GM12878 (cell line): Measurements from ENCODE around the gene SCYL1. TPM values are rescaled to one million over a fixed set of nuclear protein-coding genes. Genes with fewer than 3 reads are reported as not detected.

Experiments
- ATAC-seq: fragments of 200-7000 bp; cut with Tn5 transposase; 3 replicates; pipeline ENCODE4 v1.9.1; 2020; ENCODE audit warnings: mild to moderate bottlenecking, moderate library complexity
- BruUV-seq: library from RNA; stranded (reverse); fragments of 400-500 nt; replicated peaks from 2 replicates; lab custom pipeline; 2021; lab: Mats Ljungman, UMichigan
- CTCF ChIA-PET: fragments of 300-600 bp; sonication (Branson Sonifier 250); formaldehyde crosslinking; extraction: SDS; loops from one replicate; lab custom pipeline; 2021; ENCODE audit warnings: inconsistent platforms; lab: Yijun Ruan, JAX
- POLR2A ChIA-PET: fragments of 350-600 bp; formaldehyde crosslinking; extraction: SDS; loops from one replicate; lab custom pipeline; 2021; ENCODE audit warnings: inconsistent platforms; lab: Charles Lee
- RAD21 ChIA-PET: fragments of 300-600 bp; sonication (Branson Sonifier 250); formaldehyde crosslinking; loops from one replicate; lab custom pipeline; 2023; ENCODE audit warnings: antibody characterized with exemption; ENCODE audit not compliant: unreplicated experiment; lab: Charles Lee
- SMC1A ChIA-PET: fragments of 300-600 bp; sonication (Branson Sonifier 250); formaldehyde crosslinking; loops from one replicate; lab custom pipeline; 2023; ENCODE audit not compliant: unreplicated experiment, uncharacterized antibody; lab: Charles Lee
- DNase-seq: peaks from one replicate; pipeline ENCODE4 v3.0.0-alpha.2; 2011; ENCODE audit warnings: low read depth, low spot score
- FAIRE-seq: peaks from 3 replicates; lab custom pipeline; 2011; peaks lifted over from hg19 to GRCh38; lab: Jason Lieb, UNC
- H2AFZ ChIP-seq: 2 replicates; pipeline ENCODE4 v1.6.0; 2011; ENCODE audit warnings: low read depth, low read length, control low read depth; ENCODE audit not compliant: control insufficient read depth
- H3K27ac ChIP-seq: 2 replicates; pipeline ENCODE4 v1.5.1; 2011; ENCODE audit warnings: control low read depth; ENCODE audit not compliant: control insufficient read depth, insufficient read depth
- H3K27me3 ChIP-seq, 2 experiments: replicated peaks in 1 of 2; 2 replicates each; pipeline versions ENCODE4 v1.6.0 to v1.6.1; 2011; ENCODE audit warnings: low read length in 1 of 2; ENCODE audit not compliant: control insufficient read depth in 2 of 2, insufficient read depth in 2 of 2
- H3K36me3 ChIP-seq, 2 experiments: 2 replicates each; pipeline ENCODE4 v1.5.1; 2011; ENCODE audit warnings: low read length in 1 of 2; ENCODE audit not compliant: control insufficient read depth in 2 of 2, insufficient read depth in 2 of 2
- H3K4me1 ChIP-seq: 2 replicates; pipeline ENCODE4 v1.6.1; 2011; ENCODE audit warnings: mild to moderate bottlenecking, low read length, moderate library complexity, mixed read lengths; ENCODE audit not compliant: control insufficient read depth, insufficient read depth
- H3K4me2 ChIP-seq: 2 replicates; pipeline ENCODE4 v1.6.0; 2011; ENCODE audit warnings: control low read depth; ENCODE audit not compliant: control insufficient read depth, insufficient read depth
- H3K4me3 ChIP-seq: fragments of 200-600 bp; sonication (generic); 2 replicates; pipeline ENCODE4 v1.5.1; 2016
- H3K79me2 ChIP-seq: 2 replicates; pipeline ENCODE4 v1.6.0; 2011; ENCODE audit warnings: low read length; ENCODE audit not compliant: control insufficient read depth, insufficient read depth
- H3K9ac ChIP-seq: 2 replicates; pipeline ENCODE4 v1.8.0; 2011; ENCODE audit warnings: low read length, control low read depth, mixed read lengths; ENCODE audit not compliant: control insufficient read depth, insufficient read depth
- H3K9me3 ChIP-seq: replicated peaks from 3 replicates; pipeline ENCODE4 v1.5.1; 2011; ENCODE audit warnings: mild to moderate bottlenecking, low read length; ENCODE audit not compliant: control insufficient read depth, insufficient read depth
- H4K20me1 ChIP-seq: 2 replicates; pipeline ENCODE4 v1.6.0; 2011; ENCODE audit not compliant: control insufficient read depth, insufficient read depth
- BRCA1 ChIP-seq: IDR thresholded peaks from 2 replicates; pipeline ENCODE4 v1.6.1; 2011; ENCODE audit warnings: low read depth, low read length, improper control_type of control experiment
- CBFB ChIP-seq: IDR thresholded peaks from 2 replicates; pipeline ENCODE4 v1.6.1; 2016; ENCODE audit warnings: antibody characterized with exemption, low read depth
- EP300 ChIP-seq, 2 experiments: fragments of 150-350 bp in 1 of 2; IDR thresholded peaks; 2 replicates each; pipeline ENCODE4 v1.6.1; 2011 to 2012; ENCODE audit warnings: low read depth in 2 of 2, low read length in 2 of 2, borderline replicate concordance in 1 of 2, improper control_type of control experiment in 1 of 2, inconsistent platforms in 1 of 2; ENCODE audit not compliant: control insufficient read depth in 1 of 2
- IRF4 ChIP-seq: IDR thresholded peaks from 2 replicates; pipeline ENCODE4 v1.6.1; 2011; ENCODE audit warnings: low read depth, low read length
- JUNB ChIP-seq: IDR thresholded peaks from 2 replicates; pipeline ENCODE4 v1.6.1; 2016; ENCODE audit warnings: antibody characterized with exemption, mild to moderate bottlenecking
- KAT2A ChIP-seq: conservative IDR thresholded peaks from 2 replicates; pipeline ENCODE4 v1.6.1; 2011; ENCODE audit warnings: low read depth, low read length; ENCODE audit not compliant: control insufficient read depth
- LARP7 ChIP-seq: fragments of 450-650 bp; IDR thresholded peaks from 2 replicates; pipeline ENCODE4 v1.6.1; 2017; ENCODE audit warnings: mild to moderate bottlenecking
- MTA2 ChIP-seq: fragments of 450-650 bp; IDR thresholded peaks from 2 replicates; pipeline ENCODE4 v1.6.1; 2016; ENCODE audit warnings: low read depth, mild to moderate bottlenecking, moderate library complexity
- NKRF ChIP-seq: fragments of 450-650 bp; conservative IDR thresholded peaks from 2 replicates; pipeline ENCODE4 v1.6.1; 2017; ENCODE audit warnings: mild to moderate bottlenecking, moderate library complexity
- PAX5 ChIP-seq: IDR thresholded peaks from 2 replicates; pipeline ENCODE4 v1.6.1; 2011; ENCODE audit warnings: low read depth, low read length, borderline replicate concordance
- POLR2A ChIP-seq: IDR thresholded peaks from 2 replicates; pipeline ENCODE4 v1.6.1; 2011; ENCODE audit warnings: low read depth, mild to moderate bottlenecking, low read length
- POLR2AphosphoS5 ChIP-seq: IDR thresholded peaks from 2 replicates; pipeline ENCODE4 v1.6.1; 2011; ENCODE audit warnings: mild to moderate bottlenecking, low read length, inconsistent platforms
- RUNX3 ChIP-seq: IDR thresholded peaks from 2 replicates; pipeline ENCODE4 v1.6.1; 2012; ENCODE audit warnings: low read length, inconsistent platforms
- SMC3 ChIP-seq: IDR thresholded peaks from 2 replicates; pipeline ENCODE4 v1.6.1; 2011; ENCODE audit warnings: low read length, improper control_type of control experiment, borderline replicate concordance
- SUZ12 ChIP-seq: fragments of 200-600 bp; sonication (generic); IDR thresholded peaks from one replicate; pipeline ENCODE4 v1.6.1; 2018; ENCODE audit warnings: antibody characterized with exemption, mild to moderate bottlenecking; ENCODE audit not compliant: unreplicated experiment
- TCF7 ChIP-seq: IDR thresholded peaks from 2 replicates; pipeline ENCODE4 v1.6.1; 2014; ENCODE audit warnings: antibody characterized with exemption, borderline replicate concordance
- ZSCAN29 ChIP-seq: fragments of 450-650 bp; IDR thresholded peaks from 2 replicates; pipeline ENCODE4 v1.6.1; 2017; ENCODE audit warnings: mild to moderate bottlenecking, moderate library complexity
- WGBS: methylation state at CpG from one replicate; pipeline ENCODE4 v1.1.6; 2016; ENCODE audit warnings: low lambda C conversion rate; ENCODE audit not compliant: insufficient replicate concordance, insufficient coverage; ENCODE audit errors: missing lambda C conversion rate; 5-methylcytosine and 5-hydroxymethylcytosine counted together
- in situ Hi-C: fragments of 300-500 bp; cut with MboI; formaldehyde crosslinking; loops from 9 replicates; pipeline ENCODE4 v1.14.3; 2018; ENCODE audit warnings: mixed read lengths
- intact Hi-C: fragments of 100-400 bp; cut with micrococcal nuclease; formaldehyde crosslinking; loops from one replicate; pipeline ENCODE4 v1.14.2; 2022; ENCODE audit not compliant: unreplicated experiment
- polyA plus RNA-seq, 11 experiments: library from polyadenylated mRNA; depleted of rRNA in 4 of 11; unstranded in 6 of 11; stranded (reverse) in 5 of 11; fragments of >200 nt; fragmentation: Nextera tagmentation in 4 of 11; fragmentation: Illumina TruSeq in 1 of 11; extraction: Ambion mirVana in 4 of 11; extraction: Trizol in 1 of 11; gene quantifications; 1 replicate in 1 of 11; 2 replicates in 10 of 11; pipeline versions ENCODE4 v1.2.1 to v1.2.3, GENCODE V29; 2011 to 2016; ENCODE audit warnings: inconsistent platforms in 2 of 11, missing spikeins in 2 of 11, low read depth in 1 of 11
- total RNA-seq, 4 experiments: library from RNA; depleted of rRNA in 3 of 4; stranded (reverse); fragments of >200 nt in 3 of 4; fragmentation: Illumina TruSeq in 1 of 4; extraction: Trizol in 1 of 4; gene quantifications; 2 replicates each; pipeline versions ENCODE4 v1.2.1 to v1.2.3, GENCODE V29; 2013 to 2021
- TF ChIP-seq, protein P1 (sequence below): fragments of 450-650 bp; IDR thresholded peaks from 2 replicates; pipeline ENCODE4 v1.6.1; 2018; ENCODE audit warnings: mild to moderate bottlenecking, low read depth, moderate library complexity; ENCODE audit not compliant: partially characterized antibody
- TF ChIP-seq, protein P2 (sequence below): IDR thresholded peaks from 2 replicates; pipeline ENCODE4 v1.6.1; 2011; ENCODE audit warnings: mild to moderate bottlenecking, low read depth, low read length, moderate library complexity; ENCODE audit not compliant: insufficient replicate concordance

SCYL1 gene
- total and polyA plus RNA-seq, 10 of the 15 experiments (the other 5 are each of a cell fraction or from before 2014, with no cell fraction given) = 0.80 to 82.7 (median 51.2) TPM

DNA sequence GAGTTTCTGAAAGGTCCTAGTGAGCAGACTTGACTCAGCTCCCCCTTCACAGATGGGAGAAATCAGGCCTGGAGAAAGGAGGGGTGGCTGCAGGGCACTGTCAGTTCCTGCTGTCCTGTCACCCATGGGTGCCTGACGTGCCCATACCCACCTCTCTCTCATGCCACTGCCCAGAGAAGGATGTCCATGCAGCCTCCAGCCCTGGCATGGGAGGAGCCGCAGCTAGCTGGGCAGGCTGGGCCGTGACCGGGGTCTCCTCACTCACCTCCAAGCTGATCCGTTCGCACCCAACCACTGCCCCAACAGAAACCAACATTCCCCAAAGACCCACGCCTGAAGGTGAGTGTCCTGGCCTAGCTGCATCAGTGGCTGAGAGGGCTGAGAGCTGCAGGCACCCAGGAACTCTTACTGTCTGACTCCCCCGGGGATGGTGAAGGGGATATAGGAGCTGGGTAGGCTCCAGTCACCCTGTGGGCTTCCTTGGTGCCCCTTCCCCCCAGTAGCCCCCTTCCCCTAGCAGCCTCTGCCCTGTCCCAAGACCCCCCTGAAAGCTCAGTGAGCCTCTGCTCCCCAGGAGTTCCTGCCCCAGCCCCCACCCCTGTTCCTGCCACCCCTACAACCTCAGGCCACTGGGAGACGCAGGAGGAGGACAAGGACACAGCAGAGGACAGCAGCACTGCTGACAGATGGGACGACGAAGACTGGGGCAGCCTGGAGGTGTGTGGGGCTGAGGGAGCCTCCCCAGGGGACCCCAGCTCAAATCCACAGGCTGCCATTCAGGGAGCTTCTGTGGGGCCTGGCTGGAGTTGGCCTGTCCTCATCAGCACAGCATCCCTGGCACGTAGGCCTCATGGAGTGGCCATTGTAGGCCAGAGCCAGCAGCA lies 11.8 kb downstream of the SCYL1 start (continued):
- TF ChIP-seq SMC3 (no peak), MTA2 (no peak), JUNB (no peak), TCF7 (no peak), NKRF (no peak)

DNA sequence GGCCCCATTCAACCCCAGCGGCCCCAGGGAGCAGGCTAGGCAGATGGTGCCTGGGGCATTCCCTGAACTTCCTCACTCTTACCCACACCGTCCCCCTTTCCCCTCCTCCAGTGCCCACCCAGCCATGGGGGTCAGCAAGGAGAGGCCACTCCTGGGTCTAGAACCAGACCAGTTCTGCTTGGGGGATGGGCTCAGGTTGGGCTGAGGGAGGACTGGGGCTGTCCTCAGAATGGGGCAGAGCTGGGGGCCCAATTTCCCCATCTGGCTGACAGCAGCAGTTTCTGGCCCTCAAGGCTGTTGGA lies 12.4 kb downstream of the SCYL1 start:
- no peak for ATAC-seq
- Histone ChIP-seq H3K4me1 (peaks cover 6% of the 10 kb centered on the region), H3K4me3 (no peak overlapping the region), H3K36me3 (peaks cover 8 to 9% of the 10 kb centered on the region in 2 experiments; a peak in 3 of 4 replicates), H3K4me2 (no peak overlapping the region), H3K9ac (no peak overlapping the region), H4K20me1 (no peaks in the 10 kb centered on the region), H3K9me3 (no peaks in the 10 kb centered on the region), H3K27ac (no peak overlapping the region), H3K79me2 (no peaks in the 10 kb centered on the region), H2AFZ (no peak overlapping the region), H3K27me3 (no peaks in the 10 kb centered on the region)
- FAIRE-seq = no peak
- ChIA-PET RAD21 (interaction anchor here (0.6 kb wide), 1 partner anchor 15 kb away, joined by 3 read pairs; no protein-coding TSS in a partner anchor), SMC1A (no interaction called here), CTCF (no interaction called here), POLR2A (no interaction called here)
- DNase-seq = no peak
- in situ Hi-C loops = no loop called here
- intact Hi-C loops = no loop called here
- no TSS peak for BruUV-seq
- WGBS = 87% methylated on average over 2 of the region's 2 CpGs
- TF ChIP-seq PAX5 (no peak), EP300 (IDR thresholded peaks at IDR 0.05; ENCODE audit: borderline replicate concordance in 1 of 2, control insufficient read depth in 1 of 2, low read depth in 2 of 2, low read length in 2 of 2) (no peak), CBFB (no peak), SUZ12 (no peak), BRCA1 (no peak), IRF4 (no peak), KAT2A (no peak), RUNX3 (no peak), LARP7 (no peak), POLR2AphosphoS5 (peak; percentile 16; the same call in 1 of the 2 replicates), ZSCAN29 (no peak), POLR2A (peak; percentile 30; the same call in 1 of the 2 replicates)
- TF ChIP-seq, protein P1, sequence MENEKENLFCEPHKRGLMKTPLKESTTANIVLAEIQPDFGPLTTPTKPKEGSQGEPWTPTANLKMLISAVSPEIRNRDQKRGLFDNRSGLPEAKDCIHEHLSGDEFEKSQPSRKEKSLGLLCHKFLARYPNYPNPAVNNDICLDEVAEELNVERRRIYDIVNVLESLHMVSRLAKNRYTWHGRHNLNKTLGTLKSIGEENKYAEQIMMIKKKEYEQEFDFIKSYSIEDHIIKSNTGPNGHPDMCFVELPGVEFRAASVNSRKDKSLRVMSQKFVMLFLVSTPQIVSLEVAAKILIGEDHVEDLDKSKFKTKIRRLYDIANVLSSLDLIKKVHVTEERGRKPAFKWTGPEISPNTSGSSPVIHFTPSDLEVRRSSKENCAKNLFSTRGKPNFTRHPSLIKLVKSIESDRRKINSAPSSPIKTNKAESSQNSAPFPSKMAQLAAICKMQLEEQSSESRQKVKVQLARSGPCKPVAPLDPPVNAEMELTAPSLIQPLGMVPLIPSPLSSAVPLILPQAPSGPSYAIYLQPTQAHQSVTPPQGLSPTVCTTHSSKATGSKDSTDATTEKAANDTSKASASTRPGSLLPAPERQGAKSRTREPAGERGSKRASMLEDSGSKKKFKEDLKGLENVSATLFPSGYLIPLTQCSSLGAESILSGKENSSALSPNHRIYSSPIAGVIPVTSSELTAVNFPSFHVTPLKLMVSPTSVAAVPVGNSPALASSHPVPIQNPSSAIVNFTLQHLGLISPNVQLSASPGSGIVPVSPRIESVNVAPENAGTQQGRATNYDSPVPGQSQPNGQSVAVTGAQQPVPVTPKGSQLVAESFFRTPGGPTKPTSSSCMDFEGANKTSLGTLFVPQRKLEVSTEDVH = no peak
- TF ChIP-seq, protein P2, sequence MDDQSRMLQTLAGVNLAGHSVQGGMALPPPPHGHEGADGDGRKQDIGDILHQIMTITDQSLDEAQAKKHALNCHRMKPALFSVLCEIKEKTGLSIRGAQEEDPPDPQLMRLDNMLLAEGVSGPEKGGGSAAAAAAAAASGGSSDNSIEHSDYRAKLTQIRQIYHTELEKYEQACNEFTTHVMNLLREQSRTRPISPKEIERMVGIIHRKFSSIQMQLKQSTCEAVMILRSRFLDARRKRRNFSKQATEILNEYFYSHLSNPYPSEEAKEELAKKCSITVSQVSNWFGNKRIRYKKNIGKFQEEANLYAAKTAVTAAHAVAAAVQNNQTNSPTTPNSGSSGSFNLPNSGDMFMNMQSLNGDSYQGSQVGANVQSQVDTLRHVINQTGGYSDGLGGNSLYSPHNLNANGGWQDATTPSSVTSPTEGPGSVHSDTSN = no peak
